GM19468 (cell line): ENCODE measurements around the gene SLC25A52.
"Not testable (repeated sequence)": the region's sequence is repeated elsewhere in the genome, so short reads cannot be mapped to it uniquely, and the experiment has no call there.

ENCODE experiments used
- ATAC-seq: cut with Tn5 transposase; IDR thresholded peaks from one replicate; pipeline ENCODE4 v1.9.1; 2021; ENCODE audit warnings: mild to moderate bottlenecking, moderate library complexity, moderate number of reproducible peaks; ENCODE audit not compliant: unreplicated experiment; ENCODE audit errors: extremely low read depth

SLC25A52 gene

DNA sequence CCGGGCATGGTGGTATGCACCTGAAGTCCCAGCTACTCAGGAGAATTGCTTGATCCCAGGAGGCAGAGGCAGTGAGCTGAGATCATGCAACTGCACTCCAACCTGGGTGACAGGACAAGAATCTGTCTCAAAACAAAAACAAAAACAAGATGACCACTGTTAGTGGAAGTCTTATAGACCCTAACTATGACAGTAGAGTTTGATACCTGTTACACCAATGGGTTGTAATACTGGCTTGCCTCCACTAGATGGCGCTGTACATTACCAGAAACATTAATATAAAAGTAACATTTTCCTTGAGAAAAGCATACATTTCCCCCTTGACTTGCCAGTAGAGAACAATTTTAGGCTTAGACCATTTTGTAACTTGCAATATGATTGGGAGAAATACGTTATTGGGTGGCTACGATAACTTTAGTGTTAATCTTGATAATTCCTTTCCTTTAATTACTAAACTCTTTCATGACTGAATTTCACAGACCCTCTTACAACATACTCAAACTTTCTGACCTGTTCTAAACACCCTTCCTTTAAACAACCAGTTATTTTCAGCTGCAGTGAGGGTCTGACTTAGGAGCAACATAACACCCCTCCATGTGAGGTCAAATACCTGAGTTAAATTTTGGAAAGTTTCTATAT lies 19.5 kb downstream of the SLC25A52 start:
- no peak for ATAC-seq

DNA sequence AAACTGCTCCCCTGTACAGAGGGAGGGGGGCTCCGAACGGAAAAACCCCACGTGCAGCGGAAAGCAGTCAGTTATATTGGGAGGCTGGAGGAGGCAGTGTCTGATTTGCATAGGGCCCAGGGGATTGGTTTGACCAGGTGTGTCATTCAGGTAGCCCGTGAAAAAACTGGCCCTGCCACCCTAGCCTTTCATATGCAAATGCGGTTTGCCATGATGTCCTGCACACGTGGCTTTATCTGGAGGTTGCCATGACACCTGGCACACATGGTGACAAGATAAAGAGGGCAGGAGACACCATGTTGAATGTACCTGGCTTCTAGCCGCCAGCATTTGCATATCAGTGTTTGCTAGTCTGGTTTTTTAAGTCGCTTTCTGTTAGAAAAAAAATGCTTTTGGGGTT lies 20.5 kb downstream of the SLC25A52 start:
- ATAC-seq, result no peak

DNA sequence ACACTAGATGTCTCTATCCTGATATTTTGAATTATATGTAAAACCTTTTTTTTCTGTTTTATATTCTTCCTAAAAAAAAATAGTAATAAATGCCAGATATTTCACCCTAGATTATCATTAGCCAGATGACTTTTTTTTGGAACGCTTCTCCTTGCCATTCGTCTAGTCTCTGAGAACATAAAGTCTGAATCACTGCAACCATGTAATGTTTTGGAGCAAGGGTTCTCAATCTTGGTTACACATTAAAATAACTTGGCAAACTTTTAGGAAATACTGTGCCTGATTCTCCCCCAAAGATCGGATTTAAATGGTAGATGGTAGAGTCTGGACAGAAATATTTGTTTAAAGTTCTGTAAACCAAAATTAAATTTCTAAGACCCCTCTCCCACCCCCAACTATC lies 21.0 kb downstream of the SLC25A52 start:
- ATAC-seq, result no peak

DNA sequence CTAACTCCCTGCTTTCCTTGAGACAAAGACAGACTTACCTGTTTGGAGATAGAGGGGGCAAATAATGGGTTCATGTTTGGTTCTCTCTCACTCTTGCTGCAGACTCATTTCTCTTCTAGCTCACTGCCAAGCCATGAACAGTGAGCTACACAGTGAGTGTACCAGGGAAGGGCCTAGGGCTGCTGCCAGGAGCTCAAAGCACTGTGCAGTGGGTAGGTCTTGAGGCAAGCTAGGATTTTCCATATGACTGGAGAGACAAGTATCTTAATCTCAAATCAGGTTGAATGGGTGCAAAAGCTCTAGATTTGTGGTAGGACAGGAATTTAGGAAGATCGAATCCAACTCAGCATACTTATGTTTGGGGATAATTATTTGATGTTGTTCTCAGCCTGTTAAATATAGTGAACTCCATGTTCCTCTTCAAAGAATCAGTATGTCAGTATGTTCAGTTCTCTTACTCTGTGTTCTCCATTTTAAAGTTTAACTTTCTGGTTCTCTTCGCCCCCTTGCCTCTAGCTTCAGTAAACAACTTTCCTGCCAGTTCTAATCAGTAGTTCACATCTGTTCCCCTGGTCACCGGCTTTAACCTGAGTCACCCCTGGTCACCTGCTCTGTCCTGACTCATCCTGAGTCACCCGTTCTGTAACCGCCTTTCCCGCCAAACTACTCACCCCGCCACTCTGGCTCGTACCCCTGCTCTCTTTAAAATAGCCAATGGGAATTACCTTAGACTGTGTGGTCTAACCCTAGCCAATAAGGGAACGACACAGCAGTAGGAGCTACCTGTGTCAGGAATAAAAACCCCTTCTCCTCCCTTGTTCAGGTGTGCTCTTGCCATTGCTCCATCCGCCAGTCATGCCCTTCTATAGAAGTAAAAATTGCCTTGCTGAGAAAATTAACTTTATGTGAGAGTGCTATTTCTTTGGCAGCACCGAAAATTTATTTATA lies 21.9 kb downstream of the SLC25A52 start:
- ATAC-seq, result no peak

DNA sequence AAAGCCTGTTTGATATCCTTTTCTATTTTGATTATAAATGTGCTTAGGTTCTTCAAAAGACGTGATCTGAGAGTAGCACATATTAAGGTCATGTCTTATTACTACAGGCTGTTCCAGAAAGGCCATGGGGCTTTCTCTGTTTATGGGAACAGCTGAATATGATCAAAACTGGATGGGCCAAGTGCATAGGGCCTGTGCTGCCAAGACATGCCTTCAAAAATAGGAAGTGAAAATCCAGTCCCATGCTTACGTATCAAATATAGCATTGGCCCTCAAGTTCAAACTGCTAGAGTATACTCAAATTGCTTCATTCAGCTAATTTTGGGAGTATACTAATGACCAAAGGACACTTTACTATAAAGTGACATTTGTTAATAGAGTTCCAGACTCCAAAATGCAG lies 24.1 kb downstream of the SLC25A52 start:
- ATAC-seq, result no peak

DNA sequence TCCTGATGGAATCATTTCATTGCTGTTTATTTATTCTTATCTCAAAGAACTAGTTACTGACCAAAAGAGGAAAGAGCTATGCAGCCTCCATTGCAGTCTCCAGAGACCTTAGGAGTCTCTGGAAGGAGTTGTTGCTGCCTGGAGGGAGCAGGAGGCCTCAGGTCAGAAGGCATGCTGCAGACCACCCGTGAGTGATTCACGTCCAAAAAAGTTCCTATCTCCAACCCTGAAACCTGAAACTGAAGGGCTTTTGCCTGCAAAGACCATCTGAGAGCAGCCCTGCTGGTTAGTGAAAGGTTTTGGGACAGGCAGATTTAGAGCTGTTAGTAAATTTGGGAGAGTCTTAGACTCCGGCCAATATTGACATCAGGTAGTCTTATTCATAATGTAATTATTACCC lies 29.1 kb downstream of the SLC25A52 start:
- no peak for ATAC-seq

DNA sequence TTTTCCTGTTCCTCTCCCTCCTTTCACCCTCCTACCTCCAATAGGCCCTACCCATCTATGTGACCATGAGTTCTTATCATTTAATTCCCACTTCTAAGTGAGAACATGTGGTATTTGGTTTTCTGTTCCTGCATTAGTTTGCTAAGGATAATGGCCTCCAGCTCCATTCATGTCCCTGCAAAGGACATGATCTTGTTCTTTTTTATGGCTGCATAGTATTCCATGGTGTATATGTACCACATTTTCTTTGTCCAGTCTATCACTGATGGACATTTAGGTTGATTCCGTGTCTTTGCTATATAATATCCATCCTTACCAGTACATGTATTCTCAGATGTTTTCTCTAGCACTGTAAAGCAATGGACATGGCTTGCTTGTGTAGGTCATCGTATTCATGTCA lies 31.5 kb downstream of the SLC25A52 start:
- not testable (repeated sequence) for ATAC-seq

DNA sequence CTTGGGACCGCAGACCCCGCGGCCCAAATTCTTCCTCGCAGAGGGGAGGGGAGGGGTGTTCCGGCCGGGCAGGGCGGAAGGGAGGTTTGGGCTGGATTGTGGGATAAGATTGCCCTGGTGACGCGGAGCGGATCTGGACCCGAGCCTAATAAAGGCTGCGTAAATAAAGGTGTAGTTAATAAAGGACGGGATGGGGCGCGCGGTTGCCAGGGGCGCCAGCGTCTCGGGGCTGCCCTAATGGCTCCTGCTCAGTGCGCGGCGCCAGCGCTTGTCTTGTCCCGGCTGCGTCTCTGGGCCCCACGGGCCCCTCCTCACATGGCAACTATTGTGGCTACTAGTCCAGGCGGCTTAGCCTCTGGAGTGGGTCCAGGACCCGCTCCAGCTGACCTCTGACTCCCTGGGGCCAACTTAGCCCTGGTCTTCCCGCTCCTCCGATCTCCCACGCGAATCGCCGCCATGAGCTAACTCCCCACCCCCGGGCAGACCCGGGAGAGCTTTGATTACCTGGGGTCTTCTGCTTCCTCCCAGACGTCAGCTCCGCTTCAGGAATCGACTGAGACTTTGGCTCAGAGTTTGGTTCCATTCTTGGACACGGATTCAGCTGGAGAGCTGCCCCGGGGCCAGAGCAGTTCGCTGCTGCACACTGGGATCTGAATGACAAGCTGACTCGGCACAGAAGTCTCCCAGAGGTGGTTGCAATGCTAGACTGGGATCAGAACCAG lies 36.5 kb downstream of the SLC25A52 start:
- no peak for ATAC-seq

DNA sequence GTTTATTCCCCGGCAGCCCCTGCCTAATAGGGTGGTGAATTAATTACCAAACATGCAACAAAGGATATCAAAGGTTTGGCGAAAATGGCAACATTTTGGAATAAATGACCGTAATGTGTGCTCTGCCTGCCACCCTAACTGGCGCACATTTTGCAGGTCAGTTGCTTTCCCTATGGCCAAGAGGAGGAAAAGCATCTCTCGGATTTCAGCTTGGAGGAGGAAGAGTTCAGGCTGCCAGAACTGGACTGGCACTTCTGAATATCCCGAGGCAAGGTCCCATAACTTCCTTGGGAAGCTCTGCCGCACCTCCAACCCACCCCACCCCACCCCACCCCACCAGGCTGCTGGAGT lies 37.1 kb downstream of the SLC25A52 start:
- ATAC-seq, result no peak

DNA sequence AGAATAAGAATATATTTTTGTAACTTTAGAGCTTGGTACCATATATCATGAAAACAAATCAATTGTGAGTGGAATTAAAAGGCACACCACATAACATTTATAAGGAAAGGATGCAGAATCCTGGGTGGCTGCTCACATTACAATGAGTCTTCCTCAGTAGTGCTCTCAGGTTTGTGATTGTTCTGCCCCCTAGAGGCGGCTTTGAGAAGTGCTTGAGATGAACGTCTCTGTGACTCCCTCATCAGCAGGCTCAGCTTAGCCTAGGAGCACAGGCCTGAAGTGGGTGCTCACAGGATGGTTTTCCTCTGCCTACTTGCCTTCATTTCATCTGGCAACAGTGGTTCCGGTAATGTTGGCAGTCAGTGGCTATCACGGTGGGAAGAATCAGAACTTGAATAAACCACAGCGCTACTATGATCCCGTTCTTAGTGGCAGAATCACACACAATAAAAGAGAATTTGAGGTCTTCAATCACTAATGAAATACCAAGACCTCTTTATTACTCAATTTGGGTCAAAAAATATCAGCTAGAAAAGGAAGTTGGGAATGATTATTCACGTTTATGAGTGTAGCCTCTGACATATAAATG lies 38.2 kb downstream of the SLC25A52 start:
- ATAC-seq, result peak; percentile 66

DNA sequence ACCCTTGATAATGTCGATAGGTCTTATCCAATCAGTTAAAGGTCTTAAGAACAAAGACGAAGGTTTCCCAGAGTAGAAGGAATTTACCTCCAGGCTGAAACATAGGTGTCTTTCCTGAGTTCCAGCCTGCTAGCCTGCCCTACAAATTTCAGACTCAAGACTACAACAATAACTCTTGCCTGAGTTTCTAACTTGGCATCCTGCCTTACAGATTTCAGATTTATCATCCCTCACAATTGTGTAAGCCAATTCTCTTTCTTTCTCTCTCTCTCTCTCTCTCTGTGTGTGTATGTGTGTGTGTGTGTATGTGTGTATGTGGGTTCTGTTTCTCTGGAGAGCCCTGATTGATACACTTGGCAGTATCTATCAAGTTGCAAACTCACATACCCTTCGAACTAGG lies 39.1 kb downstream of the SLC25A52 start:
- ATAC-seq, result no peak

DNA sequence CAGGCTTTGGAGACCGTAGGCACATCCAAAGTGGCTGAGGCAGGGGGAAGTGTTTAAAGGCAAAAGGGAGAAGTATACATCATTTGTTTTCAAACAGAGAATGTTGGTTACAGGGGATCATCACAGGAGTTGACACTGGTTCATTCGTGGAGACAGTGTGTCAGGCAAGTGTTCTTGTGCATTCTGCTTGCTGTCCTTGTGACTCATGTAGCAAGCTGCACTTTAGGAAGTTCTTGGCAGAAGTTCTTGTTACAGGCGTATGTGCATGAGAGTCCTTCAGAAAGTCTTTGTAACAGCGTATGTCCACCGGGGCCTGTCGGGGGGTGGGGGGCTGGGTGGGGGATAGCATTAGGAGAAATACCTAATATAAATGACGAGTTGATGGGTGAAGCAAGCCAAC lies 39.8 kb downstream of the SLC25A52 start:
- no peak for ATAC-seq

DNA sequence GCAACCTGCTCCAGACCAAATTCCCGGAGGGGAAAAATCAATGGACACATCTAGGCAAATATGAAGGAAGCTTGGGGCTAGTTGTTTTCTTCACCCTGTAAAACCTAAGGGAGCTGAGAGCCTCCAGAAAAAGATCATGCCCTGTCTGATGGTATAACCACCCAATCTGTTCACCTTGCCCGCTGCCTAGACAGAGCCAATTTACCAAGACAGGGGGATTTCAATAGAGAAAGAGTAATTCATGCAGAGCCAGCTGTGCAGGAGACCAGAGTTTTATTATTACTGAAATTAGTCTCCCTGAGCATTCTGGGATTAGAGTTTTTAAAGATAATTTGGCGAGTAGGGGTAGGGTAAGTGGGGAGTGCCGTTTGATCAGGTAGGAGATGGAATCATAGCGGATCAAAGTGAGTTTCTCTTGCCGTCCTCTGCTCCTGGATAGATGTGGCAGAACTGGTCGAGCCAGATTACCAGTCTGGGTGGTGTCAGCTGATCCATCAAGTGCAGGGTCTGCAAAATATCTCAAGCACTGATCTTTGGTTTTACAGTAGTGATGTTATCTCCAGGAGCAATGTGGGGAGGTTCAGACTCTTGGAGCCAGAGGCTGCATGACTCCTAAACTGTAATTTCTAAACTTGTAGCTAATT lies 41.2 kb downstream of the SLC25A52 start:
- no peak for ATAC-seq

DNA sequence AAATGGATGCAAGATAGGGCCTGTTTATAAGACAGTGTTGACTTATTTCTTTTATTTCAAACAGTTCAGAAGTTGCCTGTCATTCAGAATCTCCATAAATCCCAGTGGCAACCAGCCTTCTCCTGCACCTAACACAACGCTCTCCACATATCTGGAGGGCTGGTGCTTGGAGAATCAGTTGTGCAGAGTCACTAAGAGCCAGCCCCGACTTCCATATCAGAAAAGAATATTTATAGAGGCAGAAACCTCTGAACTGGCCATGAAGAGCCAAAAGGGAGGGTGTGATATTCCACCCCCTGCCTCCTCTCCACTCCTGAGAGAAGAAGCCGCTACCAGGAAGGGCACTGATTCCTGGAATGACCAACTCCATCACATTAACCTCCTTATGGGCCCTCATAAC lies 42.3 kb downstream of the SLC25A52 start:
- ATAC-seq, result no peak

DNA sequence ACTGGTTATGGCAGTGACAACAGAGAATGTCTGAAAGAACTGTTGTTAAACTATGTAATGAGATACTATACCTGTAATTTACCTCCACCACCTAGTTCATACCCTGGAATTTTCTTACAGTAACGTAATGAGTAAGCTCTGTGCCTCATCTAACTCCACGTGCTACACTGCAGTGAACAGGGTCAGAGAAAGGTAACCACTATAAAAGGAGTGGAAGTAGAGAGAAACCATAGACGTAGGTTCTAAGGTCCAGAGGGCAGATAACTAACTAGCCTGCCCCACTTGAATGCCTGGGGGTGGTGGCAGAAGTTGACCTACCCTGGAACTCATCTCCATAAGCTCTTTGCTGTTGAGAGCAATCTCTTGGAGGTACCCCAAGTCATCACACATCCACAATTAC lies 44.3 kb downstream of the SLC25A52 start:
- no peak for ATAC-seq

DNA sequence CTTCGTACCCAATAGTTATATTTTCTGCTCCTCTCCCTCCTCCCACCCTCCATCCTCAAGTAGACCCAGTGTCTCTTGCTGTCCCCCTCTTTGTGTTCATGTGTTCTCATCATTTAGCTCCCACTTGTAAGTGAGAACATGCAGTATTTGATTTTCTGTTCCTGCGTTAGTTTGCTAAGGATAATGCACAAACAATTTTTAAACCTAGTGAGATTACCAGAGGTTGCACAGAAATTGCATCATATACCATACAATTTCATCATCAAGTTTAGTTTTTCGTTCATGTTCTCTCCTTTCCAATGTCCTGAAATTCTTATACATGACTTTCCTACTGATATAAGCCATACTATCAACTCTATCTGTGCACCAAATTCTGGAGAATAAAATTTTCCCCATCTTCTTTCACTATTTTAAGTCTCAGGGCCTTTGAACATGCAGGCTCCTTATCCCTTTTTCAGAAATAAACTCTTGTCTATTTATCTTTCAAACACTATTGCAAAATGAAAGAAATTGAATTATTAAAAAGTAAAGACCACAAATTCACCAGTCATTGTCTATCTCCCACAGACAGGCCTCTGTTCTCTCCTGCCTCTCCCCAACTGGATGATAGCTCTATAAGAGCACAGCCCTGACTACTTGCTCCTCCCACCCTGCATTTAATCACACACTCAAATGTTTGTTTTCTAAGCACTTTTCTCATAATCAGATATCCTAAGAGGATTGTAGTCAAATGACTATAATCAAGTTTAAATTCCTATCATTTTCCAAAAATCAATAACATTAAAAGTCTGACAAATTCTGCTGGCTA lies 49.1 kb downstream of the SLC25A52 start:
- ATAC-seq, result no peak

DNA sequence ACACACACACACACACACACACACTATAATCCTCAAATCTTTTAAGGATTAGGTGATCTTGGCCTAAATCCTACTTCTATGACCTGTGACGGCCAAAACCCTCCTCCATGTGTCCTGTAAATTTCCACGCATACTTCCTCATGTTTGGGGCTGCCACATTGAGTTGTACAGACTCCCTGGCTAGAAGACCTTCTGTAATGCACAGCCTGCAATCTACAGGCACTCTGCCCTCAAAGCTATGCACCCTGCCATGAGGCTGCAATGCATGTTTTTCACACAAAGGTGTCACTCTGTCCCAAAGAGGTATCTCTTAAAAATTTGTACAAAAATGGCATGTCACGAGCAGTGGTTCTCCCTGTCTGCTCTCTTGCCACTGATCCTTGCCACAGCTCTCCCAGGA lies 49.9 kb downstream of the SLC25A52 start:
- no peak for ATAC-seq
